Uterus (tissue), 4 donors: Measurements from ENCODE around the gene URB2. TPM values are rescaled to one million over a fixed set of nuclear protein-coding genes. Genes with fewer than 3 reads are reported as not detected.

Source experiments
- DNase-seq, 2 donors: peaks; one replicate each; pipeline ENCODE4 v3.0.0-alpha.2; 2019 to 2020
- H3K27ac ChIP-seq, 2 donors: fragments of 200-600 bp; sonication (generic); 1 replicate in 1 of 2; 2 replicates in 1 of 2; pipeline ENCODE4 v1.5.1; 2016 to 2018
- H3K27me3 ChIP-seq, 2 donors: fragments of 200-600 bp; sonication (generic); one replicate each; pipeline ENCODE4 v1.5.1; 2018 to 2019; ENCODE audit warnings: control low read depth in 1 of 2
- H3K36me3 ChIP-seq, 2 donors: fragments of 200-600 bp; sonication (generic); one replicate each; pipeline ENCODE4 v1.5.1; 2019; ENCODE audit warnings: control low read depth in 1 of 2
- H3K4me1 ChIP-seq, 2 donors: fragments of 200-600 bp; sonication (generic); one replicate each; pipeline ENCODE4 v1.5.1; 2018 to 2019; ENCODE audit warnings: control low read depth in 1 of 2
- H3K4me3 ChIP-seq, 2 donors: fragments of 200-600 bp; sonication (generic); 1 replicate in 1 of 2; 2 replicates in 1 of 2; pipeline ENCODE4 v1.5.1; 2018 to 2019; ENCODE audit warnings: mild to moderate bottlenecking in 1 of 2
- H3K9me3 ChIP-seq, 2 donors: fragments of 200-600 bp; sonication (generic); one replicate each; pipeline ENCODE4 v1.5.1; 2019; ENCODE audit warnings: control low read depth in 1 of 2
- CTCF ChIP-seq, 4 experiments: fragments of 200-600 bp in 2 of 4; fragments of 450-650 bp in 2 of 4; sonication (generic) in 2 of 4; IDR thresholded peaks; one replicate each; pipeline ENCODE4 v1.5.1; 2016 to 2019; ENCODE audit warnings: antibody characterized with exemption in 4 of 4, mild to moderate bottlenecking in 2 of 4, moderate library complexity in 1 of 4
- POLR2A ChIP-seq, 2 donors: fragments of 450-650 bp; IDR thresholded peaks; one replicate each; pipeline ENCODE4 v1.6.1; 2016; ENCODE audit warnings: antibody characterized with exemption in 2 of 2, mild to moderate bottlenecking in 1 of 2, moderate library complexity in 1 of 2
- intact Hi-C: fragments of 100-400 bp; cut with DNase I; formaldehyde crosslinking; loops from one replicate; pipeline ENCODE4 v1.15.1; 2023; ENCODE audit warnings: low total_unique reads
- total RNA-seq, 4 donors: library from RNA; depleted of rRNA in 3 of 4; stranded (reverse); fragments of >200 nt in 3 of 4; gene quantifications; one replicate each; pipeline versions ENCODE4 v1.1.0 to v1.2.4, GENCODE V29; 2014 to 2023
- donor health status: DM: yes; HTN: yes; CAD: no.

The URB2 gene
- total RNA-seq, 4 donors from 2014 or later: 2.3 to 17.8 (median 8.6) TPM

DNA sequence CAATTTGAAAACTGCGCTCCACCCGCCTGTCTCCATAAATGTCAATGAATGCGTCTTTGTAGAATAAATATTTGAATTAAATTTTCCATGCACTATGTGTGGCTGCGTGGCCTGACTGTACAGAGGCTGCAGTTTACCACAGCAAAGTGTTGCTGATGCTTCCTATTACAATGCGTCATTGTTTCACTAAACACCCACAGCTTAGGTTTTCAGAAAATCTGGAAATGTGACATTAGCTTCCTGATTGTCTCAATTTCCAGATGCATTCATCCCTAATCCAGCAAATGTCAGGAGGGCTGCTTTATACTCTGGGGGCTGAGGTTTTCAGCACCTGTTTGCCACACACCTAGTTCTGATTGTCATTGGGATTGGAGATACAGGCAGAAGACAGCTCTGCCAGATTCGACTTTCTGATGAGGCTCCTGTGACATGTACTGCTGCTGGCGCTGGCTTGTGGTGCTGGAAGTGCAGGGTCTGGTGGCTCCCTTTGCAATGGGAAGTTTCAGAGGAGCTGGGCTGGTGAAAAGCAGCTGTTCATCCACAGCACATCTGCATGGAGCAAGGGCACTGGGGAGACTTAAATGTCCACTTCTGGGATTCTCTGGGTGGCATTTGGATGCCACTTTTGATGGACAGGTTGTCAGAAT, 40.0 kb downstream of the URB2 start:
- TF ChIP-seq POLR2A (IDR thresholded peaks at IDR 0.05) (no peak), CTCF (IDR thresholded peaks at IDR 0.05) (no peak)
- intact Hi-C loops: loop anchor here (5.0 kb wide), 1 partner anchor 651 kb away; no protein-coding TSS in a partner anchor
- no peaks in the 10 kb centered on the region for H3K27me3 ChIP-seq
- H3K36me3 ChIP-seq: no peaks in the 10 kb centered on the region
- H3K27ac ChIP-seq: no peak overlapping the region
- no peaks in the 10 kb centered on the region for H3K9me3 ChIP-seq
- DNase-seq: no peak
- H3K4me1 ChIP-seq: no peaks in the 10 kb centered on the region
- H3K4me3 ChIP-seq: no peak overlapping the region

GRCh38 chr1:229666585-229666984, 40.5 kb downstream of the URB2 start:
- no peak overlapping the region for H3K4me3 ChIP-seq
- no peaks in the 10 kb centered on the region for H3K27me3 ChIP-seq
- H3K36me3 ChIP-seq: no peaks in the 10 kb centered on the region
- intact Hi-C loops: loop anchor here (5.0 kb wide), 1 partner anchor 651 kb away; no protein-coding TSS in a partner anchor
- no peak for DNase-seq
- no peak overlapping the region for H3K27ac ChIP-seq
- H3K9me3 ChIP-seq: no peaks in the 10 kb centered on the region
- H3K4me1 ChIP-seq: no peaks in the 10 kb centered on the region
- no peak for TF ChIP-seq POLR2A (IDR thresholded peaks at IDR 0.05)
- TF ChIP-seq CTCF (IDR thresholded peaks at IDR 0.05): no peak

GRCh38 chr1:229669333-229669732, 43.3 kb downstream of the URB2 start:
- intact Hi-C loops: loop anchor here (5.0 kb wide), 1 partner anchor 648 kb away; no protein-coding TSS in a partner anchor
- Histone ChIP-seq H3K4me1 (no peaks in the 10 kb centered on the region), H3K27ac (no peak overlapping the region), H3K9me3 (no peaks in the 10 kb centered on the region), H3K27me3 (no peaks in the 10 kb centered on the region), H3K36me3 (no peaks in the 10 kb centered on the region), H3K4me3 (no peak overlapping the region)
- TF ChIP-seq POLR2A (IDR thresholded peaks at IDR 0.05) (no peak), CTCF (IDR thresholded peaks at IDR 0.05) (no peak)
- no peak for DNase-seq

GRCh38 chr1:229671310-229671709, 45.3 kb downstream of the URB2 start:
- Histone ChIP-seq H3K27ac (no peak overlapping the region), H3K27me3 (no peaks in the 10 kb centered on the region), H3K9me3 (no peaks in the 10 kb centered on the region), H3K36me3 (no peaks in the 10 kb centered on the region), H3K4me3 (no peak overlapping the region), H3K4me1 (no peaks in the 10 kb centered on the region)
- intact Hi-C loops: no loop called here
- no peak for DNase-seq
- TF ChIP-seq CTCF (IDR thresholded peaks at IDR 0.05) (no peak), POLR2A (IDR thresholded peaks at IDR 0.05) (no peak)

DNA sequence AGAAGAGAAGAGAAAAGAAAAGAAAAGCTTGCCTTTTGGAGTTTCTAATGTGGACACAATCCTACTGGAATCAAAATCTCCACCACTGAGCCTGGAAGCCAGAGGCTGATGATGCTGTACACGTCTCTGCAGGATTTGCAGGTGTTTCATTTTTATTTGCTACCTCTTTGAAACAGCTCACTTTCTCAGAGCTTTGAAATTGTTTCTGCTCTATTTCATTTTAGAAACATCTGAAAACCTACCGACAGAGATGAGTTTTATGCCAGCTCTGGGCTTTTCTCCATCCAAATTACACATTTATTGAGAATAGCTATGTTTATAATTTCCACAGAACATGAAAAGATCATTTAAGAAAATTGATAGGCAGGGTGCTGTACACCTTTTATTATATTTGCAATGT, 46.2 kb downstream of the URB2 start:
- TF ChIP-seq CTCF (IDR thresholded peaks at IDR 0.05): no peak
- no peak for TF ChIP-seq POLR2A (IDR thresholded peaks at IDR 0.05)
- Histone ChIP-seq H3K27ac (no peak overlapping the region), H3K36me3 (no peaks in the 10 kb centered on the region), H3K9me3 (no peaks in the 10 kb centered on the region), H3K4me3 (no peak overlapping the region), H3K4me1 (no peaks in the 10 kb centered on the region), H3K27me3 (no peaks in the 10 kb centered on the region)
- intact Hi-C loops: no loop called here
- DNase-seq: no peak
